Measurements from ENCODE around the gene EIF4G1.

EIF4G1 gene

DNA sequence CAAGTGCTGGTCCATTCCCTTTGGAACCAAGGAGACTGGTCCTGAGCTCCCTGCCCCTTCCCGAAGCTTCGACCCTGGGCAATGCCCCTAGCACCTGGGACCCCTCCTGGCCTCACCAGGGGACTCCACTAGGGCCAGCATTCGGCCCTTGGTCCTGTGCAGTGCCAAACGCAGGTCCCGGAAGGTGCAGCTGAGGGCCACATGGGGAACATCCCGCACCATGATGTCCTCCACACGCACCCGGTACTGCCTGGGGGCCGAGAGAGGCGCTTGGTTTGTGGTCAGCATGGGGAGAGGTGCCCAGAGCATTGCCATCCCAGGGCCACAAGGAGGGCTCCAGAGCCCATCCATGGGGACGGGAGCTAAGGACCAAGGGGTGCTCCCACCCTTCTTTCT is 39.1 kb downstream of the EIF4G1 start:
- no peak for DNase-seq

DNA sequence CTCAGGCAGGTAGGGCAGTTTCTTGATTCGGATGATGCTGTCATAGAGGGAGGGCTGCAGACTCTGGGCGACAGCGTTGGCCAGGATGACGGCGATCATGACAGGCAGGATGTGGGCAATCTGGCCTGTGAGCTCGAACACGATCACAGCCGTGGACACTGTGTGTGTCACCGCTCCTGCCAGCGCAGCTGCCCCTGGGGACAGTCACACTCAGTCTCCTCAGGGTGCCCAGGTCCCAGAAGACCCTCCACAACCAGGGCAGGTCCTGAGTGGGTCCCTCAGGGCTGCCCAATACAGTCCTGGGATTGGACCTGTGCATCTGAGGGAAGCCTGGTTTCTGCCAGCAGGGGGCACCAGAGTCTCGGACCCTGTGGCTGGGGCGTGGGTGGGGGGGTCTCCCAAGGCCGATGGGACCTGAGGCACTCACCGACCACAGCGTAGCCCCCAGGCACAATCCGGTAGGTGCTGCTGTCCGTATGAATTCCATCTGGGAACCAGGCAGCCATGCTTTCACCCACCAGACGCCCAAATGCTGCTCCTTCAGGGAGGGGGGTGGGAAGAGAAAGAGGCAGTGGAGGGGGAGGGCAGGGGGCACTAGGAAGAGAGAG is 39.8 kb downstream of the EIF4G1 start:
- DNase-seq, result no peak

DNA sequence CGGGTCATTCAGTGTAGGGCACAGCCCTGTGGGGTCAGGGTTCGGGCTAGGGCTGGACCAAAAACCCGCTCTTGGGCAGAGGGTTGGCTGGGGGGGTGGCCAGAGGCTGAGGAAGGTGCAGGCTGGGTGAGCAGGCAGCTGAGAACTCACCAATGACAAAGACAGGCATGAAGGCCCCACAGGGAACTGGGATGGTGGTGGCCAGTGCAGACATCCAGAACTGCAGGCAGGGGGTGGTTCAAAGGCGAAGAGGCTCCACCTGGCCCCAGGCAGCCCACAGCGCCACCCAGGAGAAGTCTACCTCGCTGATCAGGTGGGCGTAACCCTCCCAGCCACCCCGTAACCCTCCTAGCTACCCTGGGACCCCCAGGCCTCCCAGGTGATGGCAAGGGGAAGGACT is 40.3 kb downstream of the EIF4G1 start:
- no peak for DNase-seq

DNA sequence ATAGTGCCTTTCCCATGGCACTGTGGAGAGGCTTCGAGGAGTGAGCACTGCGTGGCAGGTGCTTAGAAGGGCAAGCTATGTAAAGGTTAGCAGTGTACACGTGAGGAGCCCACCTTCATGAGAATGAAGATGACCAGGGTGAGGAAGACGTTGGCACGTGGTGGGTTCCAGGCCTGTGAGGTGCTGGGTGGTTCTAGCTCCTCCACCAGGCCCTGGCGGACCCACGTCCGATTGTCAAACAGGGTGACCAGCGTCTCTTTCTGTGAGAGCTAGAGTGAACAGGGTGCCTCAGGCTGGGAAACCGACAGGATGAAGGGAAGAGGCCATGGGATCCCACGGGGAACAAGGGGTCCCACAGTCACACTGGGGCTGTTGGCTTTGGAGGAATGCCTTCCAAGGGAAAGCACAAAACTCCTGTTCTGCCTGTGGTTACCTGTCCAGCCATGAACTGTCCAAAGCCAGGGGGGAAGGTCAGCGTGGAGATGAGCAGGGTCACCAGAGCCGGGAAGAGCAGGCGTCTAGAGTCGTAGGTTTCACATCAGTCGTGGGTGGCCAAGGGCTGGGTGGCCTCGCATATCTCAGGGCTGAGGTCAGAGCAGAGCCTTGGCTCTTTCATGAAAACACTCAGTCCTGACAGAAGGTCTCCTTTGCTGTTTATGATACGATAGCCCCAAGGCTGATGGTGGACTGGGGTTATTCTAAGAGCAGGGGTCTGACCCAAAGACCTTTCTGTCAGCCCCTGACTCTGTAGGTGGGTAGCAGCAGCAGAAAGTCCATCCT is 41.0 kb downstream of the EIF4G1 start:
- no peak for DNase-seq

DNA sequence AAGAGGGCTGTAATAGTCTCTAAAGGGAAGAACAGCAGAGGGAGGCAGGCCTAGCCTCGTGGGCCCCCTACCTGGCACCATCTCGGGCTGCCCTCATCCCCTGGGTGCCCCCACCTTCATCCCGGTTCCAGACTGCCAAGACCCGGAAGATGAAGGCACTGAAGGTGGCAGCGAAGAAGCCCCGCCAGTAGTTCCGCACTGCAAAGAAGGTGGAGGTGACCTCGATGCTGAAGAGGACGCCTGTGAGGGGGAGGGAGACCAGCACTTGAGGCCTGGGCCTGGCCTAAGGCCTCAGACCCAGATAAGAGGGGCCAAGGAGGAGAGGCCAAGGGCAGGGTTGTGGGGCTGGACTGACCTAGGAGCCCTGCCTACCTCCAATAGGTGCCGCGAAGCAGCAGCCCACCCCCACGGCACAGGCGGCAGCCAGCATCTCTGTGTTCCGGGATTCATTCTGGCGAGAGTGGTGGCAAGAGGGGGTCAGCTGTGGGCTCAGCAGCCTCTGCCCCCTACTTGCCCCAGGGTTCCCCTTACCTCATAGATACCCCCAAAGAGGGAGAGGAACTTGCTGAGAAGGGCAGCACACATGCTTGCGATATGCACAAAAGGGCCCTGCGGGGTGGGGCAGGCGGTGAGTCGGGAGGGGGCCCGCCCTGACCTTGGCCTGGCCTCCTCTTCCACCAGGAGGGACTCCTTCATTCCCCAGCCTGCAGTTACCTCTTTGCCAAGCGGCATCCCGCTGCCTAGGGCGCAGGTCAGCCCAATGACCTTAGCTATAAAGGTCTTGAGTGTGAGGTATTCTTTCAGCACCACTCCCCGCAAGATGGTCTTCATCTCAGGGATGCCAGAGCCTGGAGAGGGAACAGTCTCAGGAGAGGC is 43.1 kb downstream of the EIF4G1 start:
- no peak for DNase-seq

DNA sequence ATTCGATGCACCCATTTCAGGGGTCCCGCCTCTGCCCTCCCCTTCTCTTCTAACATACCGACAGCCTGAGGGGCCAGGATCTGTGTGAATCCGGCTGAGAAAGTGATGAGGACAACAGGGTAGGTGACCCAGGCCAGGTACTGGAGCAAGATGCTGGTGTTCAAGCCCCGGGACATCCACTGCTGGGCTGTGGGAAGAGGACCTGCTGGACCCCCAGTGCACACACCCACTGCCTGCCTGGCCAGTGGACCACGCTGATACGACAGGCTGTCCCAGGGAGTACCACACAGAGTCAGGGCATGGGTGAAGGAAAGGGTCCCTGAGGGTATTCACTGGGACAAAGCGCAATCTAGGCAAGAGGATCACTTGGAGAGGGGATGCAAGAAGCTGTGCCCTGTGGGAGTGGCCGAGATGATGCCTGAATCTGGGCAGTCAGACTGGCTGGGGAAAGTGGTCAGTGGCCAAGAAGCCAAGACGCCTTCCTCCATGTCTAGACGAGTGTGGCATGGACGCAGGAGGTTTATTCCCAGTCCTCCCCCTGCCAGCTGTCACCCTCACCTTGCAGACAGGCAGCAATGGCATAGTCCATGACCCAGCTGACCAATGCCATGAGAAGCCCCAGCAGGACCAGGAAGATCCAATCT is 43.8 kb downstream of the EIF4G1 start:
- DNase-seq, result no peak

DNA sequence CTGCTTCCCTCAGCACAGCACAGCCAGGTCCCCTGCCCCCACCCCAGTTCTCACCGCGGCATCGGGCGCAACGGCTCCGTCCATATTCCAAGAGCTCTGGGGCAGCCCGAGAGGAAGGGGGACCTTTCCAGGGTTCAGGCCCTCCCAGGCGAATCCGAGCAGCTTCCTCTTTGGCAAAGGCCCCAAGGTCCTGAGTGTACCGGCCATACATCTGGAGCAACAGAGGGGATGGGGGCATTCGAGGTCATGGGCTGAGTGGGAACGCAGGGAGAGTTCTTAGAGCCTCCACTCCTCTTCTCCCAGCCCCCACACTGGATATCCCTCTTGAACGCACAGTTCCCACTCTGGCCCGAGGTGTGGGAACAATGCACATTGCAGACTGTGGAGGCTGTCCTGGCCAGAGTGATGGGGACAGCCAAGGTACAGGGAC is 44.5 kb downstream of the EIF4G1 start:
- DNase-seq, result no peak

DNA sequence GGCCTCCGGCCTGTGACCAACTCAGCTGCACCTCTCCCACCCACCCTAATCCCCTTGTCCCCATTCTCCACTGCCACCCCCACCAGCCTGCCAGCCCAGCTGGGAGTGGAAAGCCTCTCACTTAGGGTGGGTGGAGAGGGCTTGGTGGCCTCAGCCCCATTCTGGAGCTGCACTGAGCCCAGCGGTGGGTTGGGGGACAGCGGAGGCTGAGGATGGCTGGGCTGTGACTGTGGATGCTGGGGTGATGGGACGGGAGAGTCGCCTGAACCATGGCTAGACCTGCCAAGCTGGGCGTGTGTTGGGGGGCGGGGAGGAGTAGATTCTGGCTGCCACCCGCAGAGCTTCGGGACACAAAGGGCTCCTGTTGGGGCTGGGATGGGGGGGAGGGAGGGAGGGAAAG is 45.2 kb downstream of the EIF4G1 start:
- DNase-seq, result no peak

DNA sequence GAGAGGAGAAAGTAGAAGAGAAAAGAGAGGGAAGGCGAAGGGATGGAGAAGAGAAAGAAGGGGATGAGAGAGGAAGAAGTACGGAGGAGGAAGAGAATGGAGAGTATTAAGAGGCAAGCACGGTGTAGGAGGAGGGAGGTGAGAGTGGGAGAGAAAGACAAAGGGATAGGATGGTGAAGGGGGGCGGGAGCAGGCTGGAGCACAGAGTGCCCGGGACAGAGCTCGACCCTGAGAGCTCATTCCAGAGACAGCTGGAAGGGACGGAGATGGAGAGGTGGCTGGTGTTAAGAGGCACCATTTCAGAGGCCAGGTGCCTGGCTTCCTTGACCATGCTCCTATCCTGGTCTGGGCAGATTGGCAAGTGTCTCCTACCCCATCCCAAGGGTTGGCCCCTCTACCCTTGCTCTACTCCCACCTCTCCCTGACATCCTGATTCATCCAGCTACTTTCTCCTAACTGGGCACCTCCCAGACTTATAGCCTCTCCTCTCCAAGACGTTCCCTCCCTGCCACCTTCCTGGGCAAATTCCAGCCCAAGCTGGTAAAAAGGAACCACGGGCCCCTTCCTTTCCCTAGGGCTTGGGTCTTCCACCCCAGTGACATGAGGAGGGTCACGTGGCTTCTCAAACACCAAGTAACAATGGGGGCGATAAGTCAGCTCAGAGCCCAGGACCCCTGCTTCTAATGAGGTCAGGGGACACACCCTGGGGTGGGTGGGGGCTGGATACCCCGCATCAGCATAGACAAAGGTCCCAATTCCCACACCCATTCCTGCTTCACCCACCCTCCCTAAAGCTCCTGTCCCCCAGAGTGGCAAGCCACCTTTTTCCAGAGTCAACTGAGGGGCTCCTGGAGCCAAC is 45.9 kb downstream of the EIF4G1 start:
- DNase-seq, result no peak

DNA sequence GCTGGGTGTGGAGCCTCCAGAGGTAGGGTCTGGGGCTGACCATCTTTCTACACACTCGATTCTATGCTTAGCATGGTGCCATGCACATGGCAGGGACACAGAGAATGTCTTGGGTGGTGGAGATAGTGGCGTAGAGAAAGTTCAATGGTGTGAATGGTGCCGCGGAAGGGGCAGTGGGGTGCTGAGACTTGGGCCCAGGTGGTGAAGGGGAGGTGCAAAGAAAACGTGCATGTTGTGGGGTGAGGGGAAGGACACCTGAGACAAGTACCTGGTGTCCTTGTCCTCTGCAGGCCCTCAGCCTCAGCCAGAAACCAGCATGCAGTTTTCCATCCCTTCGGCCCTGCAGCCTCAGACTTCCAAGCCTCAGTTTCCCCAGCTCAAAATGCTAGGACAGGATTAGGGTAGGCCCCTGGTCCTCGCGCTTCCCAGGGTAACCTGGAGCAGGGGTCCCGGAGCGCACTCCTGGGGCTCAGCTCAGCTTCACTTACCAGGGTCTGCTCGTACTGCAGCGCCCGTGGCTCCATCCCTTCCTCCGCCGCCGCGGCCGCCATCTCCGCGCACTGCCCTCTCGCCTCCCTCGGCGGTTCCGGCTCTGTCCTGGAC is 46.6 kb downstream of the EIF4G1 start:
- DNase-seq, result no peak

DNA sequence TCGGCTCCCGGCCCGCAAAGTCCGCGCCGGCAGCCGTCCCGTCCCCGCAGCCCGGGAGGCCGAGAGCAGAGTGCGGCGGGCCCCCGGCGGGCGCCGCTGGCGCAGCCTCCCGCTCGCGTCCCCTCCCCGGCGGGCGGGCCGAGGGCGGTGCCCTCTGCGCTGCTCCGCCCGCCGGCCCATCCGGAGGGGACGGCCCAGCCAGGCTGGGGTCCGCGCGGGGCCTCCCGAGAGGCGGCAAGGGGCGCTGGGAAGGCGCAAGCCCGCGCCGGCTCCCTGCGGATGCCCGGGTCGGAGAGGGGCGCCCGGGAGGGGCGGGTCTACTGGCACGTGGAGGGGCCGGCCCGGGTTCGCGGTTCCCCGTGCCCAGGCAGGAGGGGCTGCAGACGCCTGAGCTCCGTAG is 47.1 kb downstream of the EIF4G1 start, which contains the start of the genes CLCN2 and POLR2H:
TSS of gene CLCN2 (minus strand) at position 74 of the 400 bp plus-strand sequence. CDS start 126 bp downstream, outside the sequence.
TSS of gene POLR2H (plus strand) at position 179 of the 400 bp plus-strand sequence. CDS start 1,783 bp downstream, outside the sequence.
- DNase-seq, result peak; percentile 27

DNA sequence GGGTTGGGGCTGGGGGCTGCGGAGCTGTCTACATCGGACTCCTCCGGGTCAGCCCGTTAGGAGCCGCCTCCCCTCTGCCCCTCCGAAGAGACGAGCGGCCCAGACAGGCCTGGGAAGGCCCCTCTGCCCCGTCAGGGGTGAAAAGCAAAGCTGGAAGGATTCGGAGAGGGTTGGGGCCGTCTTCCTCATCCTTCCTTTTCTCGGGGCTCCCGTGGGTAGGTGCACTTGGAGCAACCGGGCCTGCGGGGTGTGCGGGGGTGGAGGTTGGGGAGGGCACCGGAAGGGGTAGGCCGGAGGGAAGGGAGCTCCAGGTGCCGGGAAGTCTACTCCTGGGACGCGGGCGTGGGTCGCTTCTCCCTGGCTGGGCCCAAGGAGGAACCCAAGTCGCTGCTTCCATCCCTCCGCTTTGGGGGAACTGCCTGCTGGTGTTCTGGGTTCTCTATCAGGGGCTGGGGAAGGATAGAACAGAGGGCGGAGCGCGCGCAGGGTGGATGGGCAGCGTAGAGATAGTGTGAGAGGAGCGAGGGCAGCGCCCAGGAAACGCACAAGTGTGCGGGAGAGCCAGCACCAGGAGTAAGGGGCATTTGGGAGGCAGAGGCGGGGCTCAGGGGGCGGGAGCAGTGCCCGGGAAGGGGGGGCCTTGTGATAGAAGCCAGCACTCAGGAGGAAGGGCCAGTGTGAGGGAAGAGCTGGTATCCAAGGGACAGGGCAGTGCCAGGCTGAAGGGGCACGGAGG is 47.7 kb downstream of the EIF4G1 start:
- peak; percentile 61 for DNase-seq

DNA sequence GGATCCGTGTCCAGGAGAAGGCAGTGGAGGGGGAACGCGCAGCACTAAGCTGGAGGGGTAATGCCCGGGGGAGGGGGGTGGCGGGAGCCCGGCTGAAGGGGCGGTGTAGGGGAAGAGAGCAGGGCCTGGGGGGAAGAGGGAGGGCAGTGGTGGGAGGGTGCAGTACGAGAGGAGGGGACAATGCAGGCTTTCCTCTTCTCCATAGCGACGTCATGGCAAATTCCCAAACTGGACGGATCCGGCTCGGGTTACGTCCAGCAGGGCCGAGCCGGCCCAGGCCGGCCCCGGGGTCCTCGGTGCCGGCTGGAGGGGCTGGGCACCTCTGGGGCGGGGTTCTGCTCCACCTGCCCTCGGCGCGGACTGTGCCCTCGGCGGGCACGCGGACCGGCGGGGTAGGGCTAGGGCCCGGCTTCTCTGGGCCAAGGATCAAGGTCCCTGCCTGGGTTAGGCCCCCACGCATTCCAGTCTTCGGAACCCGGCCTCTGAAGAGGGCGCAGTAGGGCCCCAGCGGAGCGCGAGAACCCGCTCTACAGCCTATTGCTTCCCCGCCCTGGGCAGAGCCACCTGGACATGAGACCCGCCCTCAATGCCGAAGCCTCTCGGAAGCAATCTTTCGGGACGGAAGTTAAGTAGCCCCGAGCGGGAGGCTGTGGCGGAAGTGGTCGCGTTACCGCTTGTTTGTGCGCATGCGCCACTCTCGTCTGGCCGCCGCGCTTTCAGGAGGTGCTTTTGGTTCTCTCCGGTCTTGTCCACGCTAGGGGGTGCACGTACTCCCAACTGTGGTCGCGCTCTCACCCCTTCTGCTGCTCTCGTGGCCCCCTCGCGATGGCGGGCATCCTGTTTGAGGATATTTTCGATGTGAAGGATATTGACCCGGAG is 48.5 kb downstream of the EIF4G1 start:
- DNase-seq, result peak; percentile 97

DNA sequence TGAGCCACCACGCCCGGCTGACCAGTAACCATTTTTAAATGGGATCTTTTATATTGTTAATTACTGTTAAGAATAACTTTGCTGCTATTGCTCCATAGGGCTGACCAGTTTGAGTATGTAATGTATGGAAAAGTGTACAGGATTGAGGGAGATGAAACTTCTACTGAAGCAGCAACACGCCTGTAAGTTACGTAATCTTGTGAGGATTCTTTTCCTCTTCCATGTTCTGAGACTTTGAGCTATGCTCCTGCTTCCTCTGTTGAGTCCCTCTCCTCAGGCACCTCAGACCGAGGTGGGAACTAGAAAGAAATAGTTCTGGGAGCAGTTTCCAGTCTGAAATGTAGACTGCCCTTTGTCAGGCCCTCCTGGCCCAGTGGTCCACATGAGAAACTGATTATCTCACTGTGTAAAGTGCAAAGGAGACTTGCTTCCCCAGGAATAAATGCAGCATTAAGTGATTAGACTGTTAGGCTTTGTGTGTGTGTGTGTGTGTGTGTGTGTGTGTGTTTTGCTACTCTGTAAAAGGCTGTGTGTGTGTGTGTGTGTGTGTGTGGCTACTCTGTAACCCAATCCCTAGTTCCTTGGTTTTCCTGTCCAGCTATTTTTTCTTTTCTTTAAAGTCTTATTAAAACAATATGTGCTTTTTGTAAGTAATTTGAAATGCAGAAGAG is 52.3 kb downstream of the EIF4G1 start:
- no peak for DNase-seq

DNA sequence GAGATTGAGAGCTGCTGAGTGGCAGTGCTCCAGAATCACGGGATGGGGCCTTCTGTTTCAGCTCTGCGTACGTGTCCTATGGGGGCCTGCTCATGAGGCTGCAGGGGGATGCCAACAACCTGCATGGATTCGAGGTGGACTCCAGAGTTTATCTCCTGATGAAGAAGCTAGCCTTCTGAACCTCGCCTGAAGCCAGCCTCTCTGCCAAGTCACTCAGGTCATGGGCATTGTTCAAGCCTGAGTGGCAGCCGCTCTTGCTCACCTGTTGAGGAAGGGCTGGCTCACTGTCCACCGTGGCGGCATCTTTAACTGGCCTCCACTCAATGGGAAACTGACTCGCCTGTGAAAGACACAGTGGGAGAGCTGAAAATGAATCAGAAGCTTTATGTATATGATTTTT is 53.7 kb downstream of the EIF4G1 start:
- no peak for DNase-seq

DNA sequence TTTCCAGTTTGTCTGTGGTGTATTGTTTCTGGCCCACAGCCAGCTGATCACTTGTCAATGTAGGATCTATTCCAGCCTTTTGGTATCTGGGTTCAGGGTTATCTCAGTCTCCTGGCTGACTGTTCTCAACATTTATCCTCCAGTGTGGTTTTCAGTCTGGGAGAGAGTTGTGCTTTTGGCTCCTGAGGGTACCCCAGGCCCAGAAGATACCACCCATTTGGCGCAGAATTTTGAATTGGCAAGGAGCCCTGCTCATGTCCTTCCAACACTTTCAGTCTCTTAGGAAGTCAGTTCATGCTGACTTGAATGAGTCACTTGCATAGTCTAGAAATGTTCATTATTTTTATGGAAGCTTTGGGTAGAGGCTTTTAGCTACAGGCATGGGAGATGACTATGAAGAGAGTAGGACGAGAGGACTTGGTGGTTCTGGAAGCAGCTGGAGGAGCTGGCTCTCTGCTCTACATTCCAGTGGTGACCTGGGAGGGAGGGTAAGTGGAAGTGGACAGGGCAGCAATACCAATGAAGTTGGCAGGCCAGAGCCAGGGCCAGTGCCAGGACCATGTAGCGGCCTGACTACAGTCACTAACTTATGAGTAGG is 54.3 kb downstream of the EIF4G1 start:
- DNase-seq, result no peak

DNA sequence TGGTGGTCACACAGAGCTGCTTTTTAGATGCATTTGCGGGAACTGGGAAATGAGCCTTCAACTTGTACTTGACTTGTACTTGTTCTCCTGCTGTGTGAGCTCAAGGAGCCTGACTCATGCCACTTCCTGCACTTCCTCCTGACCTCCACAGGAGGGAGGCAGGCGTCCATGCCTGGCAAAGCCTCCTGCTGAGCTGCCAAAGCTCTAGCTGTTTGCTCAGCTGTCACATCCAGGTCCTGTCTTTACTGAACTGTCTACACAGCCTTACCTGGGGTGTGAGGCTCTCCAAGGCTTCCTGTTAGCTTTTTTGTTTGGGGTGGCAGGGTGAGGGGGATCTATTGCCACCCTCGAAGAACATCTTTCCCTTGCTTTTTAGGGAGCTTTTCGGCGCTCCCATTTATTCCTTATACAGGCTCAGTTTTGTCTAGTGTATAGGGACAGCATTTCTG is 57.2 kb downstream of the EIF4G1 start:
- DNase-seq, result peak; percentile 87

DNA sequence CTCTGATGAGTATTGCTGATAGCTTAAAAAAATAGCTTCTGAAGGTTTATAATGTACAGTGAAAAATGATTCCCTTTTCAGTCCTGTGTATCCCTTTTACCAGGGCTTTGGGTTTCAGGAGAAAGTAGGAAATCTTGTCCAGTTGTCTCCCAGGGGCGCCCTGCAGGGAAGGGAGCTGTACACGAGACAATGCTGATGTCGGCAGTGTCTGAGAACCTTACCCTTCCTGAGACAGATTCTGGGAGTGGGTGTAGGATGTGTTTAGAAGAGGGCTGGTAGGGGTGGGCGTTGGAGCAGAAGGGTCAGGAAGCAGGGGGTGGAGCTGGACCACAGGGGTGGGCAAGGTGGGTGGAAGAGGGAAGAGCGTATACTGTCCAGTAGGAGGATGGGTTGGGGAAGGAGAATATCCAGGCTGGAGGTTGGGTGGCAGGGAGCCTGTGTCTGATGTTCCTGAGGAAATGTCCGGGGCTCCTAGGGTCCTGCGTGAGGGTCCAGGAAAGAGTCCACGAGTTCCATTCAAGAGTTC is 58.0 kb downstream of the EIF4G1 start:
- DNase-seq, result no peak

All from DMS79 treated with DMSO at 0.1 percent for 48 hours (cell line).